WTC11 (cell line): ENCODE results near the gene KLHL1. TPM values are rescaled to one million over a fixed set of nuclear protein-coding genes. Genes with fewer than 3 reads are reported as not detected.

Experiments used
- ATAC-seq: fragments of 200-7000 bp; cut with Tn5 transposase; 2 replicates; pipeline ENCODE4 v1.10.0; 2021; ENCODE audit warnings: mild to moderate bottlenecking, moderate library complexity
- CTCF ChIA-PET: fragments of 300-600 bp; sonication (Branson Sonifier 250); formaldehyde crosslinking; loops from one replicate; lab custom pipeline; 2021; ENCODE audit warnings: antibody characterized with exemption; lab: Charles Lee
- POLR2A ChIA-PET: fragments of 350-600 bp; sonication (Branson Sonifier 250); formaldehyde crosslinking; loops from one replicate; lab custom pipeline; 2021; ENCODE audit warnings: antibody characterized with exemption; lab: Charles Lee
- DNase-seq: peaks from one replicate; pipeline ENCODE4 v3.0.0; 2021; ENCODE audit warnings: low spot score
- H3K27ac Mint-ChIP-seq: 2 replicates; pipeline ENCODE4 v1.8.0; 2021; ENCODE audit warnings: mixed read lengths
- H3K27me3 Mint-ChIP-seq: 2 replicates; pipeline ENCODE4 v1.8.0; 2021; ENCODE audit warnings: low read depth, mild to moderate bottlenecking, moderate library complexity, mixed read lengths
- H3K36me3 Mint-ChIP-seq: 2 replicates; pipeline ENCODE4 v1.8.0; 2021; ENCODE audit warnings: mixed read lengths
- H3K4me1 Mint-ChIP-seq: 2 replicates; pipeline ENCODE4 v1.8.0; 2022; ENCODE audit warnings: mixed read lengths
- H3K4me3 Mint-ChIP-seq: 2 replicates; pipeline ENCODE4 v1.8.0; 2021; ENCODE audit warnings: mild to moderate bottlenecking, moderate library complexity, mixed read lengths
- H3K9me3 Mint-ChIP-seq: 2 replicates; pipeline ENCODE4 v1.8.0; 2021; ENCODE audit warnings: mixed read lengths
- ATF2 ChIP-seq: sonication (generic); formaldehyde crosslinking; IDR thresholded peaks from 2 replicates; pipeline ENCODE4 v1.8.1; 2022; ENCODE audit warnings: low read depth, missing genetic modification reagents, borderline replicate concordance
- CBFB ChIP-seq: sonication (generic); formaldehyde crosslinking; IDR thresholded peaks from 2 replicates; pipeline ENCODE4 v1.8.1; 2022; ENCODE audit warnings: mild to moderate bottlenecking, low read depth, missing genetic modification reagents
- CREB1 ChIP-seq: sonication (generic); formaldehyde crosslinking; IDR thresholded peaks from 2 replicates; pipeline ENCODE4 v1.8.0; 2023; ENCODE audit warnings: mild to moderate bottlenecking, missing genetic modification reagents
- E2F4 ChIP-seq: sonication (generic); formaldehyde crosslinking; IDR thresholded peaks from 2 replicates; pipeline ENCODE4 v1.8.1; 2022; ENCODE audit warnings: low read depth, mild to moderate bottlenecking, moderate library complexity, missing genetic modification reagents, borderline replicate concordance
- ETV6 ChIP-seq: sonication (generic); formaldehyde crosslinking; IDR thresholded peaks from 2 replicates; pipeline ENCODE4 v1.8.1; 2022; ENCODE audit warnings: mild to moderate bottlenecking, missing genetic modification reagents
- FOXJ3 ChIP-seq: sonication (generic); formaldehyde crosslinking; IDR thresholded peaks from 2 replicates; pipeline ENCODE4 v1.9.0; 2021; ENCODE audit warnings: missing genetic modification reagents, mild to moderate bottlenecking, borderline replicate concordance
- FOXK1 ChIP-seq: sonication (generic); formaldehyde crosslinking; IDR thresholded peaks from 2 replicates; pipeline ENCODE4 v1.8.0; 2022; ENCODE audit warnings: mild to moderate bottlenecking, moderate library complexity, missing genetic modification reagents
- GABPB1 ChIP-seq: sonication (generic); formaldehyde crosslinking; IDR thresholded peaks from 2 replicates; pipeline ENCODE4 v1.8.1; 2023; ENCODE audit warnings: mild to moderate bottlenecking, missing genetic modification reagents
- GRHL2 ChIP-seq: fragments of 250-450 bp; sonication (Bioruptor Pico); IDR thresholded peaks from 2 replicates; pipeline ENCODE4 v1.8.0; 2022; ENCODE audit warnings: mild to moderate bottlenecking, moderate library complexity; ENCODE audit not compliant: insufficient replicate concordance, severe bottlenecking
- IRF1 ChIP-seq: sonication (generic); formaldehyde crosslinking; IDR thresholded peaks from 2 replicates; pipeline ENCODE4 v1.8.0; 2023; ENCODE audit warnings: missing genetic modification reagents
- JUN ChIP-seq: sonication (generic); formaldehyde crosslinking; IDR thresholded peaks from 2 replicates; pipeline ENCODE4 v1.8.0; 2023; ENCODE audit warnings: mild to moderate bottlenecking, missing genetic modification reagents
- MYBL2 ChIP-seq: sonication (generic); formaldehyde crosslinking; IDR thresholded peaks from 2 replicates; pipeline ENCODE4 v1.8.1; 2023; ENCODE audit warnings: mild to moderate bottlenecking, moderate library complexity, missing genetic modification reagents
- NFATC4 ChIP-seq: fragments of 250-450 bp; sonication (Bioruptor Pico); IDR thresholded peaks from 2 replicates; pipeline ENCODE4 v1.9.0; 2021; ENCODE audit warnings: mild to moderate bottlenecking
- NR1H2 ChIP-seq: sonication (generic); formaldehyde crosslinking; IDR thresholded peaks from 2 replicates; pipeline ENCODE4 v1.9.0; 2021; ENCODE audit warnings: mild to moderate bottlenecking, moderate library complexity, missing genetic modification reagents
- OVOL2 ChIP-seq: fragments of 250-450 bp; sonication (Bioruptor Pico); IDR thresholded peaks from 2 replicates; pipeline ENCODE4 v1.9.0; 2021; ENCODE audit warnings: mild to moderate bottlenecking, borderline replicate concordance
- RELA ChIP-seq: sonication (generic); formaldehyde crosslinking; IDR thresholded peaks from 2 replicates; pipeline ENCODE4 v1.8.1; 2022; ENCODE audit warnings: missing genetic modification reagents, mild to moderate bottlenecking, borderline replicate concordance
- SMAD4 ChIP-seq: sonication (generic); formaldehyde crosslinking; IDR thresholded peaks from 2 replicates; pipeline ENCODE4 v1.8.0; 2022; ENCODE audit warnings: mild to moderate bottlenecking, missing genetic modification reagents
- SOX15 ChIP-seq: fragments of 250-450 bp; sonication (Bioruptor Pico); IDR thresholded peaks from 2 replicates; pipeline ENCODE4 v1.9.0; 2021; ENCODE audit warnings: mild to moderate bottlenecking
- TCF7 ChIP-seq: sonication (generic); formaldehyde crosslinking; IDR thresholded peaks from 2 replicates; pipeline ENCODE4 v1.8.0; 2022; ENCODE audit warnings: mild to moderate bottlenecking, low read depth, missing genetic modification reagents, moderate library complexity
- TEAD1 ChIP-seq: sonication (generic); formaldehyde crosslinking; IDR thresholded peaks from 2 replicates; pipeline ENCODE4 v1.8.0; 2022; ENCODE audit warnings: mild to moderate bottlenecking, missing genetic modification reagents
- TEAD4 ChIP-seq: sonication (generic); formaldehyde crosslinking; IDR thresholded peaks from 2 replicates; pipeline ENCODE4 v1.8.0; 2022; ENCODE audit warnings: mild to moderate bottlenecking, missing genetic modification reagents
- USF2 ChIP-seq: sonication (generic); formaldehyde crosslinking; IDR thresholded peaks from 2 replicates; pipeline ENCODE4 v1.8.1; 2023; ENCODE audit warnings: mild to moderate bottlenecking, missing genetic modification reagents, moderate library complexity
- ZNF219 ChIP-seq: sonication (generic); formaldehyde crosslinking; IDR thresholded peaks from 2 replicates; pipeline ENCODE4 v1.8.0; 2023; ENCODE audit warnings: missing genetic modification reagents, mild to moderate bottlenecking, borderline replicate concordance
- ZNF263 ChIP-seq: sonication (generic); formaldehyde crosslinking; IDR thresholded peaks from 2 replicates; pipeline ENCODE4 v1.8.1; 2022; ENCODE audit warnings: low read depth, mild to moderate bottlenecking, moderate library complexity, missing genetic modification reagents
- ZNF317 ChIP-seq: sonication (generic); formaldehyde crosslinking; IDR thresholded peaks from 2 replicates; pipeline ENCODE4 v1.8.1; 2023; ENCODE audit warnings: low read depth, mild to moderate bottlenecking, moderate library complexity, missing genetic modification reagents, borderline replicate concordance
- total RNA-seq: library from RNA; stranded (reverse); gene quantifications from 3 replicates; pipeline ENCODE4 v1.2.3, GENCODE V29; 2021
- TF ChIP-seq, protein P1 (sequence below): fragments of 250-450 bp; sonication (Bioruptor Pico); IDR thresholded peaks from 2 replicates; pipeline ENCODE4 v1.9.0; 2021; ENCODE audit warnings: mild to moderate bottlenecking

The KLHL1 gene
- total RNA-seq, 1 experiment from 2014 or later: not detected

GRCh38 chr13:69828527-69828926 lies 279.7 kb downstream of the KLHL1 start (continued):
- TF ChIP-seq TCF7 (CRISPR knock-in tag) (no peak), FOXK1 (CRISPR knock-in tag) (no peak), GABPB1 (no peak), RELA (CRISPR knock-in tag) (no peak), TEAD1 (CRISPR knock-in tag) (no peak), GRHL2 (no peak)

DNA sequence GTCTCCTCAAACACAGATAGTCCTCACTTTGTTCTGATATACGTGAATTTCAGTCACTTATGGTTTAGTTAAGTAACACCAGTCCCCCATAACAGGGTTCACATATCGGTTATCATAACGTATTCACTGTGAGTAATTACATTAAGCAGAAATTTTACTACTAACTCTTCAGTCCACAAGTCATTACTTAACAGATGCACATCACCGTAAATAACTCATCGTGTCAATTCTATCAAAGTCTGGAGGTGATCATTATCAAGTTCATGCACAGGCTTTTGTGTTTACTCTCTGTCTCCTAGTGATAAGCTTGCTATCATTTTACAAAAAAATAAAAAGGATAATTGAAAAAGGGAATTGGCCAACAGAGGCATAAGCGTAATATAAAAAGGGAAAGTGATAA lies 288.1 kb downstream of the KLHL1 start:
- Mint-ChIP-seq H3K27ac (no peak overlapping the region), H3K9me3 (peaks cover 2% of the 10 kb centered on the region; the same call in 1 of the 2 replicates), H3K4me3 (no peak overlapping the region), H3K36me3 (no peaks in the 10 kb centered on the region), H3K27me3 (no peaks in the 10 kb centered on the region), H3K4me1 (peaks cover 2% of the 10 kb centered on the region)
- TF ChIP-seq IRF1 (CRISPR knock-in tag): no peak
- no peak for TF ChIP-seq SOX15 (CRISPR knock-in tag)
- no peak for TF ChIP-seq ATF2 (CRISPR knock-in tag)
- TF ChIP-seq CREB1: no peak
- no peak for TF ChIP-seq JUN (CRISPR knock-in tag)
- TF ChIP-seq, protein P1, sequence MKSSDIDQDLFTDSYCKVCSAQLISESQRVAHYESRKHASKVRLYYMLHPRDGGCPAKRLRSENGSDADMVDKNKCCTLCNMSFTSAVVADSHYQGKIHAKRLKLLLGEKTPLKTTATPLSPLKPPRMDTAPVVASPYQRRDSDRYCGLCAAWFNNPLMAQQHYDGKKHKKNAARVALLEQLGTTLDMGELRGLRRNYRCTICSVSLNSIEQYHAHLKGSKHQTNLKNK (CRISPR knock-in tag): no peak
- TF ChIP-seq ETV6 (CRISPR knock-in tag): no peak
- no peak for TF ChIP-seq E2F4 (CRISPR knock-in tag)
- TF ChIP-seq ZNF219: no peak
- TF ChIP-seq MYBL2 (CRISPR knock-in tag): no peak
- no peak for TF ChIP-seq ZNF317 (CRISPR knock-in tag)
- no peak for TF ChIP-seq CBFB (CRISPR knock-in tag)
- no peak for TF ChIP-seq TEAD4
- no peak for TF ChIP-seq NR1H2 (CRISPR knock-in tag)
- TF ChIP-seq NFATC4 (CRISPR knock-in tag): no peak
- TF ChIP-seq SMAD4 (CRISPR knock-in tag): no peak
- no peak for TF ChIP-seq FOXJ3 (CRISPR knock-in tag)
- TF ChIP-seq USF2 (CRISPR knock-in tag): no peak
- TF ChIP-seq ZNF263 (CRISPR knock-in tag): no peak
- TF ChIP-seq OVOL2 (CRISPR knock-in tag): no peak
- ChIA-PET CTCF (no interaction called here), POLR2A (no interaction called here)
- ATAC-seq (no peak), DNase-seq (no peak)
